ENCODE results near the gene HCN1.

- TF ChIP-seq, protein P1, sequence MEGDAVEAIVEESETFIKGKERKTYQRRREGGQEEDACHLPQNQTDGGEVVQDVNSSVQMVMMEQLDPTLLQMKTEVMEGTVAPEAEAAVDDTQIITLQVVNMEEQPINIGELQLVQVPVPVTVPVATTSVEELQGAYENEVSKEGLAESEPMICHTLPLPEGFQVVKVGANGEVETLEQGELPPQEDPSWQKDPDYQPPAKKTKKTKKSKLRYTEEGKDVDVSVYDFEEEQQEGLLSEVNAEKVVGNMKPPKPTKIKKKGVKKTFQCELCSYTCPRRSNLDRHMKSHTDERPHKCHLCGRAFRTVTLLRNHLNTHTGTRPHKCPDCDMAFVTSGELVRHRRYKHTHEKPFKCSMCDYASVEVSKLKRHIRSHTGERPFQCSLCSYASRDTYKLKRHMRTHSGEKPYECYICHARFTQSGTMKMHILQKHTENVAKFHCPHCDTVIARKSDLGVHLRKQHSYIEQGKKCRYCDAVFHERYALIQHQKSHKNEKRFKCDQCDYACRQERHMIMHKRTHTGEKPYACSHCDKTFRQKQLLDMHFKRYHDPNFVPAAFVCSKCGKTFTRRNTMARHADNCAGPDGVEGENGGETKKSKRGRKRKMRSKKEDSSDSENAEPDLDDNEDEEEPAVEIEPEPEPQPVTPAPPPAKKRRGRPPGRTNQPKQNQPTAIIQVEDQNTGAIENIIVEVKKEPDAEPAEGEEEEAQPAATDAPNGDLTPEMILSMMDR (IDR thresholded peaks at IDR 0.05; ENCODE audit: insufficient read depth, low read length), result no peak
- no peak for TF ChIP-seq GABPA (IDR thresholded peaks at IDR 0.05; ENCODE audit: low read depth)
Observed at GRCh38 chr5:45691656-45692055, 4.5 kb downstream of the HCN1 start.

All from HL-60 (cell line).